Measurements from ENCODE around the gene INPP5K.

- TF ChIP-seq, protein P1, sequence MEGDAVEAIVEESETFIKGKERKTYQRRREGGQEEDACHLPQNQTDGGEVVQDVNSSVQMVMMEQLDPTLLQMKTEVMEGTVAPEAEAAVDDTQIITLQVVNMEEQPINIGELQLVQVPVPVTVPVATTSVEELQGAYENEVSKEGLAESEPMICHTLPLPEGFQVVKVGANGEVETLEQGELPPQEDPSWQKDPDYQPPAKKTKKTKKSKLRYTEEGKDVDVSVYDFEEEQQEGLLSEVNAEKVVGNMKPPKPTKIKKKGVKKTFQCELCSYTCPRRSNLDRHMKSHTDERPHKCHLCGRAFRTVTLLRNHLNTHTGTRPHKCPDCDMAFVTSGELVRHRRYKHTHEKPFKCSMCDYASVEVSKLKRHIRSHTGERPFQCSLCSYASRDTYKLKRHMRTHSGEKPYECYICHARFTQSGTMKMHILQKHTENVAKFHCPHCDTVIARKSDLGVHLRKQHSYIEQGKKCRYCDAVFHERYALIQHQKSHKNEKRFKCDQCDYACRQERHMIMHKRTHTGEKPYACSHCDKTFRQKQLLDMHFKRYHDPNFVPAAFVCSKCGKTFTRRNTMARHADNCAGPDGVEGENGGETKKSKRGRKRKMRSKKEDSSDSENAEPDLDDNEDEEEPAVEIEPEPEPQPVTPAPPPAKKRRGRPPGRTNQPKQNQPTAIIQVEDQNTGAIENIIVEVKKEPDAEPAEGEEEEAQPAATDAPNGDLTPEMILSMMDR (conservative IDR thresholded peaks at IDR 0.05; ENCODE audit: low read depth, low read length) = no peak
- no peak for TF ChIP-seq POLR2A (IDR thresholded peaks at IDR 0.05; ENCODE audit: low read depth, low read length)
- no peak for TF ChIP-seq NFE2L2 (IDR thresholded peaks at IDR 0.05; ENCODE audit: low read depth, low read length)
- TF ChIP-seq USF2 (IDR thresholded peaks at IDR 0.05; ENCODE audit: low read depth, low read length) = no peak
- no peak for TF ChIP-seq FOS (IDR thresholded peaks at IDR 0.05; ENCODE audit: low read depth, low read length)
- TF ChIP-seq RAD21 (IDR thresholded peaks at IDR 0.05; ENCODE audit: low read length) = no peak
- TF ChIP-seq CHD1 (IDR thresholded peaks at IDR 0.05; ENCODE audit: low read depth, low read length) = no peak
- TF ChIP-seq MAFK (IDR thresholded peaks at IDR 0.05; ENCODE audit: low read depth, low read length) = no peak
- TF ChIP-seq RFX5 (IDR thresholded peaks at IDR 0.05; ENCODE audit: low read depth, low read length) = no peak
Measured at GRCh38 chr17:1552932-1553331, 36.5 kb upstream of the INPP5K start.

Measured in IMR-90 (cell line).